WTC11 (cell line): ENCODE data around the gene PLA2G2E.

Experiments used
- CREB1 ChIP-seq: sonication (generic); formaldehyde crosslinking; IDR thresholded peaks from 2 replicates; pipeline ENCODE4 v1.8.0; 2023; ENCODE audit warnings: mild to moderate bottlenecking, missing genetic modification reagents
- SP1 ChIP-seq: sonication (generic); formaldehyde crosslinking; conservative IDR thresholded peaks from 2 replicates; pipeline ENCODE4 v1.8.1; 2022; ENCODE audit warnings: missing genetic modification reagents
- TF ChIP-seq, protein P1 (sequence below): sonication (generic); formaldehyde crosslinking; IDR thresholded peaks from 2 replicates; pipeline ENCODE4 v1.8.1; 2022; ENCODE audit warnings: missing genetic modification reagents, borderline replicate concordance
- TF ChIP-seq, protein P2 (sequence below): fragments of 200-600 bp; IDR thresholded peaks from 2 replicates; pipeline ENCODE4 v1.8.0; 2022; ENCODE audit warnings: antibody characterized with exemption
- TF ChIP-seq, protein P3 (sequence below): fragments of 250-450 bp; sonication (Bioruptor Pico); IDR thresholded peaks from 2 replicates; pipeline ENCODE4 v2.1.2; 2022; ENCODE audit warnings: mild to moderate bottlenecking, moderate library complexity

DNA sequence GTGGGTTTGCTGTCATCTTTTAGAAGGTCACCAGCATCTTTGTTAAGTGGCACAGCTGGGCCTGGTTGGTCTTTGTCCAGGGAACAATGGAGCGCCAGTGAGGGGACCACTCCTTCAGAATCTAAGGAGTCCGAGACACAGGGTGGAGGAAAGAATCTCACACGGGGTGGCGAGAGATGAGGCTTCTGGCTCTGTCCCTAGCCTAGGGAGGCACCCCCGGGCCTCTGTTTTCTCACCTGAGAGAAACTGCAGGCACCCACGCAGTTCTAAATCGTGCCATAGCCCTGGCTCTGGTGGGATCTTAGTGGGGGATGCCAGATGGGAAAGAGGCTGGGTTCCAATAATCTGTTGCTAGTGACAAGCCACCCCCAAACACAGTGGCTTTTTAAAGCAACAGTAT lies 10.9 kb upstream of the PLA2G2E start:
- TF ChIP-seq, protein P1, sequence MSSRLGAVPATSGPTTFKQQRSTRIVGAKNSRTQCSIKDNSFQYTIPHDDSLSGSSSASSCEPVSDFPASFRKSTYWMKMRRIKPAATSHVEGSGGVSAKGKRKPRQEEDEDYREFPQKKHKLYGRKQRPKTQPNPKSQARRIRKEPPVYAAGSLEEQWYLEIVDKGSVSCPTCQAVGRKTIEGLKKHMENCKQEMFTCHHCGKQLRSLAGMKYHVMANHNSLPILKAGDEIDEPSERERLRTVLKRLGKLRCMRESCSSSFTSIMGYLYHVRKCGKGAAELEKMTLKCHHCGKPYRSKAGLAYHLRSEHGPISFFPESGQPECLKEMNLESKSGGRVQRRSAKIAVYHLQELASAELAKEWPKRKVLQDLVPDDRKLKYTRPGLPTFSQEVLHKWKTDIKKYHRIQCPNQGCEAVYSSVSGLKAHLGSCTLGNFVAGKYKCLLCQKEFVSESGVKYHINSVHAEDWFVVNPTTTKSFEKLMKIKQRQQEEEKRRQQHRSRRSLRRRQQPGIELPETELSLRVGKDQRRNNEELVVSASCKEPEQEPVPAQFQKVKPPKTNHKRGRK (CRISPR knock-in tag) = no peak
- TF ChIP-seq, protein P2, sequence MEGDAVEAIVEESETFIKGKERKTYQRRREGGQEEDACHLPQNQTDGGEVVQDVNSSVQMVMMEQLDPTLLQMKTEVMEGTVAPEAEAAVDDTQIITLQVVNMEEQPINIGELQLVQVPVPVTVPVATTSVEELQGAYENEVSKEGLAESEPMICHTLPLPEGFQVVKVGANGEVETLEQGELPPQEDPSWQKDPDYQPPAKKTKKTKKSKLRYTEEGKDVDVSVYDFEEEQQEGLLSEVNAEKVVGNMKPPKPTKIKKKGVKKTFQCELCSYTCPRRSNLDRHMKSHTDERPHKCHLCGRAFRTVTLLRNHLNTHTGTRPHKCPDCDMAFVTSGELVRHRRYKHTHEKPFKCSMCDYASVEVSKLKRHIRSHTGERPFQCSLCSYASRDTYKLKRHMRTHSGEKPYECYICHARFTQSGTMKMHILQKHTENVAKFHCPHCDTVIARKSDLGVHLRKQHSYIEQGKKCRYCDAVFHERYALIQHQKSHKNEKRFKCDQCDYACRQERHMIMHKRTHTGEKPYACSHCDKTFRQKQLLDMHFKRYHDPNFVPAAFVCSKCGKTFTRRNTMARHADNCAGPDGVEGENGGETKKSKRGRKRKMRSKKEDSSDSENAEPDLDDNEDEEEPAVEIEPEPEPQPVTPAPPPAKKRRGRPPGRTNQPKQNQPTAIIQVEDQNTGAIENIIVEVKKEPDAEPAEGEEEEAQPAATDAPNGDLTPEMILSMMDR = no peak
- TF ChIP-seq SP1 (CRISPR knock-in tag) (no peak), CREB1 (CRISPR knock-in tag) (no peak)
- TF ChIP-seq, protein P3, sequence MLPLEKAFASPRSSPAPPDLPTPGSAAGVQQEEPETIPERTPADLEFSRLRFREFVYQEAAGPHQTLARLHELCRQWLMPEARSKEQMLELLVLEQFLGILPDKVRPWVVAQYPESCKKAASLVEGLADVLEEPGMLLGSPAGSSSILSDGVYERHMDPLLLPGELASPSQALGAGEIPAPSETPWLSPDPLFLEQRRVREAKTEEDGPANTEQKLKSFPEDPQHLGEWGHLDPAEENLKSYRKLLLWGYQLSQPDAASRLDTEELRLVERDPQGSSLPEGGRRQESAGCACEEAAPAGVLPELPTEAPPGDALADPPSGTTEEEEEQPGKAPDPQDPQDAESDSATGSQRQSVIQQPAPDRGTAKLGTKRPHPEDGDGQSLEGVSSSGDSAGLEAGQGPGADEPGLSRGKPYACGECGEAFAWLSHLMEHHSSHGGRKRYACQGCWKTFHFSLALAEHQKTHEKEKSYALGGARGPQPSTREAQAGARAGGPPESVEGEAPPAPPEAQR (CRISPR knock-in tag) = no peak
